Sciatic nerve (tissue), 2 donors: Measurements from ENCODE around the gene USP28. TPM values are rescaled to one million over a fixed set of nuclear protein-coding genes. Genes with fewer than 3 reads are reported as not detected.
"Not testable (repeated sequence)": the region's sequence is repeated elsewhere in the genome, so short reads cannot be mapped to it uniquely, and the experiment has no call there.

Experiments
- ATAC-seq: fragments of 200-7000 bp; cut with Tn5 transposase; one replicate; pipeline ENCODE4 v1.9.1; 2020; ENCODE audit warnings: mild to moderate bottlenecking, moderate library complexity
- DNase-seq: peaks from one replicate; pipeline ENCODE4 v3.0.0-alpha.2; 2020; ENCODE audit warnings: low spot score
- intact Hi-C: fragments of 100-400 bp; cut with DNase I; formaldehyde crosslinking; loops from one replicate; pipeline ENCODE4 v1.14.2; 2022
- total RNA-seq: library from RNA; stranded (reverse); fragmentation: NEBNext Ultra II Directional; extraction: Animal tissue kit (Norgen Biotek cat#: 25700); gene quantifications from one replicate; pipeline ENCODE4 v1.2.1, GENCODE V29; 2021
- donor health status: DM: no; HTN: no; CAD: no.
- donor health status: DM: no; HTN: no; CAD: no.

Gene USP28
- total RNA-seq, 1 donor from 2014 or later = 23.0 TPM

DNA sequence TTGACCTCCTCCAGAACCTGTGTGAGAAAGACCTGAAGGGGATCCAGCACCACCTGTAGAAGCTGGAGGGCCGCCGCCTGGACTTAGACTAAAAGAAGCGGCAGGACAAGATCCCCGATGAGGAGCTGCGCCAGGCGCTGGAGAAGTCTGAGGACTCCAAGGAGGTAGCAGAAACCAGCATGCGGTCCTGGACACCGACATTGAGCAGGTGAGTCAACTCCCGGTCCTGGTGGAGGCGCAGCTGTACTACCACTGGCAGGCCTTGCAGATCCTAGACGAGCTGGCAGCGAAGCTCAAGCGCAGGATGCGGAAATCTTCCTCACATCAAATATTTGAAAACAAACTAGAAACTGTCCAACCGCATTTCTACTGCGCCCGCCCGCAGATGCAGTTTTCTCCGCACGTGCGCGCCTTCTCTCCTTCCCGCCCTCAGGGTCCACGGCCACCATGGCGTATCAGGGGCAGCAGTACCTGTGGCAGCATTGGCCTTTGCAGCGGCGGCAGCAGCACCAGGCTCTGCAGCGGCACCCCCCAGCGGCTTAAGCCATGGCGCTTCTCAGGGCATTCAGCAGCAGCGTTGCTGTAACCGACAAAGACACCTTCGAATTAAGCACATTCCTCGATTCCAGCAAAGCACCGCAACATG, 85.6 kb downstream of the USP28 start:
- intact Hi-C loops = no loop called here
- ATAC-seq (no peak), DNase-seq (no peak)

DNA sequence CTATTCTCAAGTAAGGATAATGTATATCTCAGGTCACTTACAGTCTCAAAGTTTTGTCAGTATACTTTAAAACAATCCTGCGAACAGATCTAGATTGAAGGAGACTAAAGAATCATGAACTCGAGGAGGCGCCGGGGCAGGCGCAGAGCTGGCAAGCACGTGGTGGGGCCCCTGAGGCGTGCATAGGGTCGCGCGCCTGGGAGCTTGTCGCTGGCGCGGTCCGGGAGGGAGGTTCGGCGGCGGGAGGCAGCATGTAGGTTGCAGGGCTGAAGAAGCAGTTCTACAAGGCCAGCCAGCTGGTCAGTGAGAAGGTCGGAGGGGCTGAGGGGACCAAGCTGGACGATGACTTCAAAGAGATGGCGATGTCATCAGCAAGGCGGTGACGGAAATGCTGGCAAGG, 86.4 kb downstream of the USP28 start:
- ATAC-seq, DNase-seq, intact Hi-C loops: not testable (repeated sequence)

DNA sequence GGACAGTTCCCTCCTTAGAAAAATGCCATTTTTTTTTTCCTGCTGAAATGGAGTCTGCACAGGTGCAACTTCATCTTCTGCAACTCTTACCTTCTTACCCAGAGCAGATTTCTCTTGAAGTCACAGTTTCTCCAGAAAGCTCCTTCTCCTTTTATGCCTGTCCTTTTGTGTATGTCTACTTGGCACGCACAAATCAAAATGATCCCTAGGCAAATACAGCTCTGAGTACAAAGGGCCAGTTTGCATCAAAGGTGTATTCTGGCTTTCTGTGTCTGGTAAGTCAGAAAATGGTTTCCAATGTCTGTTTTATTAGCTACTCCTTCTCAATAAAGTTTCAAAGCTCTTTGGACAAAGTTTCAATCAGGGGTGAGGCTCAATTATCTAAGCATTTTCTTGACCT, 93.2 kb downstream of the USP28 start:
- intact Hi-C loops = no loop called here
- DNase-seq (no peak), ATAC-seq (no peak)

DNA sequence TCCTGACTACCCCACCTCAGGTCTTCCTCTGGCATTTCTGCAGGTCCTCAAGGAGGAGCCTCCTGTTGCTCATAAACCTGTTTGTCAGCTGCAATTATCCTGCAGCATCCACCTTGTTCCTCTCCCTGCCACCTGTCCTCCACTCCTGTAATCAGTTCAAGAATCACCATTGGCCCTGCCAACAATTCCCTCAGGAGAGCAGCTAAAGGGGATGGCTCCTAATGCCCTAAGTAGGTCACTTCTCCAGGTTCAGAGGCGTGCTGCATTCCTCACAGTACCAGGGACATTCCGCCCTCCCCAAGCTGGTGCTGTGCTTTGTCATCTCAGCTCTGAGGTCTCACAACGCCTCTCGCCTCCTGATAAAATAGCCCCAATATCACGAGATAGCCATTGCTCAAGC, 93.7 kb downstream of the USP28 start:
- ATAC-seq (no peak), DNase-seq (no peak)
- intact Hi-C loops = no loop called here

DNA sequence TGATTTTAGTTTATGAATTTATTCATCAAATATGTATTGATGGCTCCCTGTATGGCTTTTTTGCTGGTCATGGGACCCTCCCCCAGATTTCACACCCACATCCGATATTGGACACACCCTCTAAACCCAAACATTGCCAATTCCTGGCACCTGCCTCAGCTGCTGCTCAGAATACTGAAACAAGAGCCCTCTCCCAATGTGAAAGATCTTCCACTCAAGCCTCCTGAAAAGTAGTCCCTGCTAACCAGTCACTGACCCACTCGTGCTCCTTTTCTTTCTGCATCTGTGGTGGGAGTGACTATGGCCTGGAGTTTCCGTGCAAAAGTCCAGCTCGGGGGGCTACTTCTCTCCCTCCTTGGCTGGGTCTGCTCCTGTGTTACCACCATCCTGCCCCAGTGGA, 95.9 kb downstream of the USP28 start, which contains the start of gene CLDN25:
Gene CLDN25 (plus strand): TSS at position 301 of the 400 bp plus-strand sequence. CDS start 0 bp downstream, at position 301.
- no peak for DNase-seq
- ATAC-seq = no peak
- intact Hi-C loops = no loop called here

- intact Hi-C loops = no loop called here
- DNase-seq = no peak
- no peak for ATAC-seq
Measured at GRCh38 chr11:113778111-113778910, 97.1 kb downstream of the USP28 start.

- intact Hi-C loops = no loop called here
- no peak for DNase-seq
- ATAC-seq = no peak
Measured at GRCh38 chr11:113774174-113774503, 101.2 kb downstream of the USP28 start.

DNA sequence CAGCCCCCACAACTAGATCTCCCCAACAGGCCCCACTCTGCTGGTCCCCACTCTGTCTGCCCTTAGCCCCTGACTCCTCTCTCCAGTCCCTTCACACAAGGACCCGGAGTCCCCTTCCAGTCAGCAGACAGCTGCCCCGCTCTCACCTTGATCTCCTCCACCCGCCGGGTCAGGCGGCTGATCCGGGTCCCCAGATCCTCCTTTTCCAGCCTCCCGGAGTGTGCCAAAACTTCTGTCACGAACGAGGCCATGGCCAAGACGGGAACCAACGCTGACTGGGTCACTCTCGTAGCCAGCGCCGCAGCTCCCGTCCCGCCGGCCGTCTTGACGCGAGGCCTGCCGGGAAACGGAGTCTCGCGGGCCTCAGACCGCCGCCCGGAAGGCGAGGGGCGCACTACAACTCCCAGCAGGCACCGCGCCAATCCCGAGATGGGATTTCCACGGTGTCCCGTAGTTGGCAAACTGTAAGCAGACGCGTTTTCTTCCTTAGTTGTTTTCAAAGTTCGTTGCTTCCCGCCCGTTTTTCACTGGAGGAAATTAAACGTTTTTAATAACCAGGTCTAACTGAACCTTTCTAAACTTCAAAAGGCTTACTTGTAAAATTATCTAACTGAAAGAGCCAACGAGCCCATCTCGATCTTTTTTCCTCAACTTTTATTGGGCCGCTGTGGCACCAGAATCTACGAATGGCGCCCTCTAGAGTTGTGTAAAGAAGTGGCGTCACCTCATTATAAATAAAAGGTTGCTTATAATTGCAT, 101.8 kb downstream of the USP28 start, which contains the start of gene ZW10:
Gene ZW10 (minus strand): TSS at position 277 of the 758 bp plus-strand sequence. CDS start 26 bp downstream, at position 251.
- ATAC-seq = peak; percentile 99
- peak; percentile 99 for DNase-seq
- intact Hi-C loops = no loop called here

DNA sequence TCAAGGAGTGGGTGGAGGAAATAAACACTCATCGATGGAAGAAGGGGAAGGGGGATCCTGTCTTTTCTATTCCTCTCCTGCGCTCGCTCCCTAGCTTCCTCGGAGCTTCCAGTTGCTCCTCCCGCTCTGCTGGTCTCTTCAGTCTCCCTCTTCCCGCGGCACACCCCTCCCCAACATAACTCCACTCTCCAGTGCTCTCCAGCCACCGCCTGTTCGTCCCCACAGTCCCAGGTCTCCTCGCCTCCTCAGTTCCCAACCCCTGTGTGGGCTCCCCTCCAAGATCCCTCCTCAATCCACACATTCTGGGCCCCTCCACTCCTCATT, 102.3 kb downstream of the USP28 start:
- DNase-seq (no peak), ATAC-seq (no peak)
- intact Hi-C loops = no loop called here

- DNase-seq (no peak), ATAC-seq (no peak)
Measured at GRCh38 chr11:113771964-113772363, 103.4 kb downstream of the USP28 start.

DNA sequence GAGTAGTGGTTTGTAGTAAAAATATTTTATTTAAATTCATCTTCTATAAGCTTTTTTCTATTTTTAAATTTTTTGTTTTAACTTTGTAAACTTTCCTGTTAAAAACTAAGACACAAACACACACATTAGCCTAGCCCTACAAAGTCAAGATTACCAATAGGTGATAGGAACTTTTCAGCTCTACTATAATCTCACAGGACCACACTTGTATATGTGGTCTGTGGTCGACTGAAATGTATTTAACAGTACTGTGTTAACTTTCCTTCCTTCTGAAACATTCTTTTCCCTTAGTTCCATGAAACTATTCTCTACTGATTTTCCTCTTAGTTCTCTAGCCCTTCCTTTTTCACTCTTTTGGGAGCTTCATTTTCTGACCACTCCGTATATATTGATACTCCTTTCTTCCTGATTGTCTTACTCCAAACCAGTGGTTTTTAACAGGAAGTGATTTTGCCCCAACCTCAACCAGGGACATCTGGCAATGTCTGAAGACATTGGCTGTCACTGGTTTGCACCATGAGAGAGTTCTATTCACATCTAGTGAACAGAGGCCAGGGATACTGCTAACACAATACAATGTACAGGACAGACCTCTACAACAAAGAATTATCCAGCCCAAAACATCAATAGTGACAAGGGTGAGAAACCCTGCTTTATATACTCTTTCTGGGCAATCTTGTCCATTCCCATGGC, 110.7 kb downstream of the USP28 start:
- DNase-seq = no peak
- ATAC-seq = no peak
- intact Hi-C loops = no loop called here

More at GRCh38 chr11:113771964-113772363, 103.4 kb downstream of the USP28 start:
- intact Hi-C loops = no loop called here

DNA sequence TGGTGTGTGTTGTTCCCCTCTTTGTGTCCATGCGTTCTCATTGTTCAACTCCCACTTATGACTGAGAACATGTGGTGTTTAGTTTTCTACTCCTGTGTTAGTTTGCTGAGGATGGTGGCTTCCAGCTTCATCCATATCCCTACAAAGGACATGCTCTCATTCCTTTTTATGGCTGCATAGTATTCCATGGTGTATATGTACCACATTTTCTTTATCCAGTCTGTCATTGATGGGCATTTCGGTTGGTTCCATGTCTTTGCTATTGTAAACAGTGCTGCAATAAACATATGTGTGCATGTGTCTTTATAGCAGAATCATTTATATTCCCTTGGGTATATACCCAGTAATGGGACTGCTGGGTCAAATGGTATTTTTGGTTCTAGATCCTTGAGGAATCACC, 112.3 kb downstream of the USP28 start:
- DNase-seq, ATAC-seq, intact Hi-C loops: not testable (repeated sequence)

DNA sequence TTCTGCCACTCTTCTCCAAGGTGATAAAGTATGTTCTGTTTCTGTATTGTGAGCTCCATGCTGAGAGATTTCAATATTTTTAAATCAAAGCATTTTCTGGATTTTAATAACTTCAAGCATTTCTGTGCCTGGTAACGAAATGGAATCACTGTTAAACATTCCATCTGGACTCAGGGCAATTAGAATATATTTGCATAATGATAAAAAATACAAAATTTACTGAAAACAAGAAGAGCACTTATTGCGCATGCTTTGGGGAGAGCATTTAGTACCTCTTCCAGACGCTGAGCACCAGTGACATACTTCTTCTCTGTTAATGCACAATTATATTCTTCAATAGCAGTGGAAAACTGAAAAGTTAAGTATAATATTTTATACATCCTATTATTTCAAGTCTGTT, 115.1 kb downstream of the USP28 start:
- DNase-seq (no peak), ATAC-seq (no peak)
- intact Hi-C loops = no loop called here

- intact Hi-C loops = no loop called here
Measured at GRCh38 chr11:113752932-113753331, 122.4 kb downstream of the USP28 start.

More at GRCh38 chr11:113752932-113753331, 122.4 kb downstream of the USP28 start:
- DNase-seq (no peak), ATAC-seq (no peak)

Other genes starting within 250 kb of the USP28 start
- gene TMPRSS5, start 169.3 kb downstream of the USP28 start, total RNA-seq = 35.0 TPM
- gene ZW10, start 101.9 kb downstream of the USP28 start, total RNA-seq = 11.6 TPM
- not detected for gene CLDN25, start 95.8 kb downstream of the USP28 start, total RNA-seq
- gene HTR3B, start 29.2 kb upstream of the USP28 start, total RNA-seq = not detected
- not detected for gene HTR3A, start 99.5 kb upstream of the USP28 start, total RNA-seq
- 22.7 TPM for gene ZBTB16, start 184.1 kb upstream of the USP28 start, total RNA-seq